LoVo (cell line): Measurements from ENCODE around the gene ANAPC10.
"Not testable (repeated sequence)": the region's sequence is repeated elsewhere in the genome, so short reads cannot be mapped to it uniquely, and the experiment has no call there.

Experiments
- DNase-seq: peaks from one replicate; pipeline ENCODE4 v3.0.0-alpha.2; 2016; ENCODE audit warnings: low spot score

The ANAPC10 gene, protein sequence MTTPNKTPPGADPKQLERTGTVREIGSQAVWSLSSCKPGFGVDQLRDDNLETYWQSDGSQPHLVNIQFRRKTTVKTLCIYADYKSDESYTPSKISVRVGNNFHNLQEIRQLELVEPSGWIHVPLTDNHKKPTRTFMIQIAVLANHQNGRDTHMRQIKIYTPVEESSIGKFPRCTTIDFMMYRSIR

DNA sequence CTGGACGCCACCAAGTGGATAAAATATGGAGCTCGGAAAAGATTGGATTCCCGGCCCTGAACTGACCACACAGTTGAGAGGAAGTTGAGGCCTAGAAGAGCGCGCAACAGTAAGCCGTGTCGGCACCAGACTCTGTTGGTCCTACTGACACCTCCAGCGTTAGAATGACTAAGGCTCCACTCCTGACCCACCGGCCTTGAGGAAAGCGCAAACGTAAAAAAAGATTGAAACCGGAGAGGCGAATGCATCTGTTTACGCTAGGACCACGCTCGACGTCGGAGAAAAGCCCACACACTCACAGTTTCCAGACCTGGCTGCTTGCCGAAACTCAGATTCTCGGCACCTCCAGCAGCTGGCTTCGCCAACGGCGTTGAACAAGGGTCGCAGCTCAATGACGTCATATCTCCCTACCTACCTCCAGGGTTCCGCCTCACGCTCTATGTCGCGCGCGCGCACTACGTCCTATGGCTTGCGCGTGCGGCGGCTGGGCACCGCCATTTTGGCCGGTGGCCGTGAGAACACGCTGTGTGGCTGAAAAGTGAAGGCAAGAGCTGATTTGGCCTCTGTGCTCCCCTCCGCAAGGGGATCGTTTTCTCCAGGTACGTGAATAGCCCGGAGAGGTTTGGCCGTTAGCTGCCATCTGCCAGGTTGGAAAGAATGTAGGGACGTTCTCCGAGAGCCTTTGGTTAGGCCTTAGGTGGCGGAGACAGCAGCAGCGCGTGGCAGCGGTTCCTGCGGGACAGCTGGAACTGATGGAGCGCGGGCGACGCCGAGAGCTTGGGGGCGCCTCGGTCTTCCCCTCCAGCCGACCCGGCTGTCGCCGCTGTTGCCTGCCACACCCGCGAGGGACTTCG, at the start of gene ANAPC10, which contains the start of gene ABCE1:
Gene ANAPC10 (minus strand): TSS at position 376 of the 854 bp plus-strand sequence. CDS start 2,097 bp downstream, outside the sequence.
Gene ABCE1 (plus strand): TSS at position 491 of the 854 bp plus-strand sequence. CDS start 6,102 bp downstream, outside the sequence.
- peak; percentile 98 for DNase-seq

DNA sequence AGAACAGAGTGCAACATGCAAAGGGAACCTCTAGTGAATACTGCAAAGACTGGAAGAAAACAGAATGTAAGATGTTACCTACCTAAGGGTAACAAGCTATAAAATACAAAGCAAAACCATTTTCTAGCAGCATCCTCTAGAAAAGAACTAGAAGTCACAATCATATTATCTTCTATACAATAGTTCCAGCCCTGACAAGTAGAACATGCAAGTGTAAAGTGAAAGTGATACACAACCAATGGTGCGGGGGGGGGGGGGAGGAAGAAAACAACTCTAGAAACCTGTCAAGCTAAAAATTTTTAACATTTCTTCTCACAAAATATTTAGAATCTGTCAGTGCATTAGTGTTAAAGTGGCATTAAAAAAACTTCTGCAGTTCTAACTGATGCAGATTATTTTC, 38.2 kb upstream of the ANAPC10 start:
- not testable (repeated sequence) for DNase-seq

DNA sequence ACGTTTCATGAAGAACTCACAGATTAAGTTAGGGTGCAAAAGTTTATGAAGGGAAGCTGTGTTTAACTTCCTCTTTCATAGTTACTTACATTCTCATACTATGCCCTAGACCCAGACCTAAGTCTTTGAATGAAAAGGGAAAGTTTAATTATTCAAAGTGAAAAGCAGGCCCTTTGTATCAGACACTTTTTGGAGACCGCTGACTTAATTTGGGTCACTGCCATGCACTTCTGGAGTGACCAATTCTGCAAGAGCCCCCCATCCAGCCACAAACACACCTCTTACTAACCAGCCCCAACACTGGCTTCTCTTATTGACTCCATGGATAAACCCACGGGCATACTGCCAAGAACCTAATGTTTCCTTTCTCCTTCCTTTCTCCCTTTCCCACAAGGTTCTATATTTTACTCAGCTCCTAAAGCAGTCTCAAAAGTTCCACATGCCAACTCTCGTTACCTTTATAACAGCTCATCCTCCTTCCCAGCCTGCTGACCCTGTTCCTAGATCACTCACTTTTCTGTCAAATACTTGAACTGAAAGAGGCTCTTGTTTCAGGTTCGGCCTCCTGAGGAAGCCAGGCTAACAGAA, 34.6 kb upstream of the ANAPC10 start:
- DNase-seq, result no peak

DNA sequence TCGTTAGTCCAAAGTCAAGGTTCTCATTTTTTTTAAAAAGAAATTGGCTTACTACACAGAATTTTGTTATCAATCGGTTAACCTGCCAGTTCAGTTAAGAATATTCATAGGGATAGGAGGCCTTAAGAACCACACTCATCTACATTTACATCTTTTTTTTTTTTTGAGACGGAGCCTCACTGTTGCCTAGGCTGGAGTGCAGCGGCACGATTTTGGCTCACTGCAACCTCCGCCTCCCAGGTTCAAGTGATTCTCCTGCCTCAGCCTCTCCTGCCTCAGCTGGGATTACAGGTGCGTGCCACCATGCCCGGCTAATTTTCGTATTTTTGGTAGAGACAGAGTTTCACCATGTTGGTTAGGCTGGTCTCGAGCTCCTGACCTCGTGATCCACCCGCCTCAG, 33.9 kb upstream of the ANAPC10 start:
- DNase-seq, result no peak

DNA sequence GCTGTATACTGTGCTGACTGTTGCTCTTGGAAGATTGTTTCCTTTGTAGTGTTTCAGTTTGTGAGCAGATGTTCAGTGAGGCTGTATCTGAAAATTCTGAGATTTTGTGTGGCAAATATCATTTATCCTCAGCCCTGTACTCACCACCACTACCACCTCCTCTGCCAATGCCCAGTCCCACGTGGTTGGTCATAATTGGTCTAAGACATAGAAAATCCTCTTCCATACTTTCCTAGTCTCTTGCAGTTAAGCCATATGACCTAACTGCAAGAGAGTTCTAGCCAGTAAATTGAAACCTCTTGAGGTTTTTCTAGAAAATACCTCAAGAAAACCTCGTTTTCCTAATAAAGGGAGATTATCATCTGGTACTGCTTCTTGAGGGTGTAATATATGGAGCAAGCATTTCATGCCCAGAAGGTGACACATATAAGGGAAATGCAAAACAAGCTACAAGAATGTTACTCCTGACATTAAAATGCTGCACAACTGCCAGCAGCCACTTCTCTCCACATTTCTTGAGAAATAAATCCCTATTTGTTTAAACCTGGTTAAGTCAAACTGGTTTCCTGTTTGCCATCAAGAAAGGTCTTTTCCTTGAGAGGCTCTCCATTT, 32.9 kb upstream of the ANAPC10 start:
- DNase-seq, result no peak

DNA sequence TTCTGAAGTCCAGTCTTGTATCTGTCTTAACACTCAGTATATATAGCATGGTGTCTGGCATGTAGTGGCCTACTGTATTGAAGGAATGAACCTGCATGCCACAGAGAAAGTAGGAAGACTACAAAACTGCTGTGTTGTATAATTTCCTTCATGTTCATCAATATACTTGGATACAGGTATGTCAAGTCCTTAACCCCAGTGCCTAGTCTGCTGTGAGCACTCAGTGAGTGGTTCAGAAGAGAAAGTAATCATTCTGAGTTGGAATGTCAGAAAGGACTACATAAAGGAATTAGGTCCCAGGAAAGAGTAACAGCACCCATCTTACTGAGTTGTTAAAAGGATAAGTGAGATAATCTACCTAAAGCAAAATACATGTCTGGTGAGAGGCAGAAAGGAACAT, 32.1 kb upstream of the ANAPC10 start:
- no peak for DNase-seq

DNA sequence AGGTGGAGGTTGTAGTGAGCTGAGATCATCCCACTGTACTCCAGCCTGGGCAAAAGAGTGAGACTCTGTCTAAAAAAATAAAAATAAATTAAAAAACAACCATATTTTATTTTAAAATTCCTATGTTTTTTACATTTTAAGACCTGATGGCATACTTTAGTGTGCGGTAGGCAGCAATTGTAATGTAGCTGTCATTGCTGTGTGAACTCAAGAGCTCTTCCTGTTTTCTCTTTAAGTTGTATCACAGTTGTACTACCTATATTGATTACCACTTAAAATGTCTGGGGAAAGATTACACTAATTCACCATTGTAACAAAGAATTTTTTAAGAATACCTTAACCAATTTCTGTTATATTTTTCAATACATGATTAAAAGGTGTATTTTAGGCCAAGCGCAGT, 27.4 kb upstream of the ANAPC10 start:
- no peak for DNase-seq

DNA sequence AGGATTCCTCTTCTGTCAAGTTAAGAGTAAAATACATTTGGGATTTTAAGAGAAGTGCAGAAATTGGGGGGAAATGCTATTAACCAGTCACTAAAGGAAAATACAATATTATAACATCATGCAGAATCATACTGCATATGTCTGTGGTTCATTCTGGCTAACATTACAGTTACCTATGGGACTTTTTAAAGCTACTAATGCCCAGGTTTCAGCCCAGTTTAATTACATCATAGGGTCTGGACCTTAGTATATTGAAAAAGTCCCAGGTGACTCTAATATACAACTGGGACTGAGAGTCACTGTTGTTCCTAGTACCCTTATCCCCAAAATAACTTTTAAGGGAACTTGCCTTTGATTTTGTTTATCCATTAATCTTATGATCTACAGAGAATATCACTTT, 10.1 kb upstream of the ANAPC10 start:
- no peak for DNase-seq

DNA sequence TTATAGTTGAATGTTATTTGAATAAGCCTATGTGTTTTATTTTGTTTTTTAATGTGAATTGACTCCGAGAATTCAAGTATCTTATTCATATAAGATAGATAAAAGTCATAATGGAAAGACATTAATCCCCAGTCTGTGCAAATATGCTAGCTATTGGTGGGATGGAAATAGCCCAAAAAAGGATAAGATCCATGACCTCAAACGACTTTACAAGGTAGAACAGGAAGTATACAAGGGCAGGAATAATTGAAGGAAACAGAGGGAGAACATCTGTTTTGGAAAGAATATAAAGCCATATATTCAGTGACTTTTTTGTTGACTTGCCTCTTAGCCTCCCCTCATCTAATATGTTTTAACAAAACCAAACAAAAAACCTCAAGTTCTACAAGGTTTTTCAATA, 9.1 kb upstream of the ANAPC10 start:
- no peak for DNase-seq

DNA sequence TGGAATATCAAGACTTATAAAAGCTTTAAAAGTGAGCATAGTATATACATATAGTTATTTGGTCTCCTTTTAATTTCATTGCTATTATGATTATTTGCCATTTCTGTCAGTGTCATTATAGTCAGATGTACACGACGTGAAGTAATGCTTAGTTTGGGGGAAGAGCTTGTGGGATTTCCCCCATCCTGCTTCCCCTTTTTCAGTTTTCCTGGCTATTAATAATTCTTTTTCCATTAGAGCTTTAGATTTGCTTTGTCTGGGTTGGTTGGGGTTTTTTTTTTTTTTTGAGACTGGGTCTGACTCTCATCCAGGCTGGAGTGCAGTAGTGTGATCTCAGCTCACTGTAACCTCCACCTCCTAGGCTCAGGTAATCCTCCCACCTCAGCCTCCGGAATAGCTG, 5.5 kb upstream of the ANAPC10 start:
- DNase-seq, result no peak

DNA sequence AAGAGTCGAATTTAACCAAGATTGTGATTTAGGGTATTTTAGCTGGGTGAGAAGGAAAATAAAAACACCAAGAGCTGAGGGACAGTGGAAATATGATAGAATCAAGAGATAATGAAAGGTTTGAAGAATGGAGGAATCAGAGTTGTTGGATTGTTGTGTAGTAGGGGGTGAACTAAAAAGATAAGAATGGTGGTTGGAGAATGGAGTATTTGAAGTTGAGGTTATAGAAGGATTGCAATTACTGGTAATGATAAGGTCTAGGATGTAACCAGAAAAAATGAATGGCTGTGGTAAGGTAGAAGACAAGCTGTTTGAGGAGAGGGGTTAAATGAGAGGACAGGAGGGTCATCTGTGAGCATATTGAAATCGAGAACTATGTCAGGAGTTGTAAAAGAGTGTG, 4.6 kb upstream of the ANAPC10 start:
- no peak for DNase-seq

DNA sequence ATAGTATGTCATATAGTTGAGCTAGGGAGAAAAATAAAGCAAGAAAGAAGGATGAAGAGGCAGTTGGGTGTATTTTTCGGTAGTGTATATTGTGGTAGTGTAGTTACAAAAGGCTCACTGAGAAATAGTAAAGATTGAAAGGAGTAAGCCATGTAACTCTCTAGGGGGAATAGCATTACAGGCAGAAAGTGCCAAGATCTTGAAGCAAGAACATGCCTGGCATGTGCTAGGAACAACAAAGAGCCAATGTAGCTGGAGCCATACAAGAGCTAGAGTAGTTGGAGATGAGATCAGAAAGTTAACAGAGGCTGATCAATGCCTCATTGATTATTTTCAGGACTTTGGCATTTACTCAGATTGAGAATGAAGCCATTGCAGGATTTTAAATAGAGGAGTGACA, 3.1 kb upstream of the ANAPC10 start:
- DNase-seq, result no peak

DNA sequence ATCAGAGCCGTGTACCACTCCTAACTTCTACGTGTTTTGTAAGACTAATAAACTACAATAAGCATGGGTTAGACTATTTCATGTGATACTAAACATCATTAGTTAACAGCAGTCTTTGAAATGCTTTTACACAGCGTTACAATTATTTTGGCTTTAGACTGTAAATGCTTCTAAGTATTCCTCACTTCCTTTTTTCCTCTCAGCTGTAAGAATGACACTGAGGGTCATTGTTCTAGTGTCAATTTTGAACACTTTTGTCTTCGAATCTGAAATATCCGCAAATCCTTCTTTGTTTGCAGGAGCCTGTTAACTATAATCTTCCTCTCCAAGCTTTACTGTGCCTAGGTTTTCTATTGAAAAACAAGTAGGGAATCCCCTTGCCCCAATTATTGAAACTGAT, 1.7 kb upstream of the ANAPC10 start:
- DNase-seq, result no peak

DNA sequence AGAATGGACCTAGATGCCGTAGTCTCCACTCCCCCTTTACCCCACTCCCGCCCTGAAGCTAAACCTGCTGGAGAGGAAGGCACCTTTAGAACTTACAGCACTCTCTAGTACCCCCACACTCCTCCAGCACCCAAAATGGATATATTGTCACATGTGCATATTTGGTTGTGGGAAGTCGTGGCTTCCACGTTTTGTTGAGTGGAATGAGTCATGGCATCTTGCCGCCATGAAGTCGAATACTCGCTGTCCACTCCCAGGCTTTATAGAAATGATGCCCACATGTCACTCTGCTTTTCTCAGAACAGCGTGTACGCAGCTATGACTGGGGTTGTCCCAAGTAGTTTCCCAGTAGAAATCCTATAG, 660 bp upstream of the ANAPC10 start:
- DNase-seq, result peak; percentile 59

DNA sequence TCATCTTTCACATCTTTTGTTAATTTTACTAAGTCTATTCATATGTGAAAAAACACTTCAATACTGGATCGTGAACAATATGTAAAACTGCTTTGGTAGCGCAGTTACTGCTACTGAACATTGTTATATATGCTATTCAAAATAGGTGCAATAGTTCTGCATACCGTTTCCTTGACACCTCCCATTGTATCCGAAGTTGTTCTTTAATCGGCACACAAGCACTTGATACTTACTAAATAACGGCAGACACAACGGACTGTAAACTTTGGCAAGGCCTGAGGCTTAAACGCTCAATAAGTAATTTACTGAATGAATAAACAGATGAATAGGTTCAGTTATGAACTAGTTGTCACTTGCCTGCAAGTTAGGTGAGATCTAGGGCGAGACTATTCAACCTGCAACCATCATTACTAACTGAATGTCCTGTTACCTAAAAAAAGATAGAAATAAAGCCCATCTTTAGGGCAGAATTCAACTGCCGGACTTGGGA, 620 bp downstream of the ANAPC10 start:
- no peak for DNase-seq

DNA sequence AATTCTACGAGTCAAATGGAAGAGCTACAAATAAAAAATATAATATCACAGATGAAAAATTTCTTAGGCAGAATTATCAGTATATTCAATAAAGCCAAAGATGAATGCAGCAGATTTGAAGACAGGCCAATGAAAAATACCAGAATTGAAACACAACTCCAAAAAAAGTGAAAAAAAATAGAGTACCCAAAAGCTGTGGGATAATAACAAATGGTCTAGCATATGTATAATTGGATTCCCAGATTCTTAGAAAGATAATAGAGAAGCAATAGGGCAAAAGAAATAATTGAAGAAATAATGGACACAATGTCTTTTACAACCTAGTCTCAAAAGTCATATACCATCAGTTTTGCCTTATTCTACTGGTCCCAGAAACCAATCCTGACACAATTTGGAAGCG, 4.4 kb downstream of the ANAPC10 start:
- DNase-seq, result no peak

DNA sequence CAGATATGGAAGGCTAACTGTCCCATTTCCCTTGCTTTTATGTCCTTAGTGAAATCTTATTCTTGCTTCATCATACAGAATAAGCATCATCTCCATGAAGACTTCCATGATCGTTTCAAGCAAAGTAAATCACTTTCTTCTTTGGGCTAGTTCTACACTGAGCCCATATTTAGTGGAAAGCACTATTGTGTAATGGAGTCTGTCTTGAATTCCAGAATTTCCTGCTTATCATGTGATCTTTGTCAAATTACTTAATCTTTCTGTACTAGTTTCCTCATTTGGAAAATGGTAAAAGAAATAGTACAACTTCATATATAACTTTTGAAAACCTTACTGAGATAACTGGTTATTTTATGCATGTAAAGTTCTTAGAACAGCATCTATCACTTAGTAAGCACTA, 7.6 kb downstream of the ANAPC10 start:
- DNase-seq, result no peak

DNA sequence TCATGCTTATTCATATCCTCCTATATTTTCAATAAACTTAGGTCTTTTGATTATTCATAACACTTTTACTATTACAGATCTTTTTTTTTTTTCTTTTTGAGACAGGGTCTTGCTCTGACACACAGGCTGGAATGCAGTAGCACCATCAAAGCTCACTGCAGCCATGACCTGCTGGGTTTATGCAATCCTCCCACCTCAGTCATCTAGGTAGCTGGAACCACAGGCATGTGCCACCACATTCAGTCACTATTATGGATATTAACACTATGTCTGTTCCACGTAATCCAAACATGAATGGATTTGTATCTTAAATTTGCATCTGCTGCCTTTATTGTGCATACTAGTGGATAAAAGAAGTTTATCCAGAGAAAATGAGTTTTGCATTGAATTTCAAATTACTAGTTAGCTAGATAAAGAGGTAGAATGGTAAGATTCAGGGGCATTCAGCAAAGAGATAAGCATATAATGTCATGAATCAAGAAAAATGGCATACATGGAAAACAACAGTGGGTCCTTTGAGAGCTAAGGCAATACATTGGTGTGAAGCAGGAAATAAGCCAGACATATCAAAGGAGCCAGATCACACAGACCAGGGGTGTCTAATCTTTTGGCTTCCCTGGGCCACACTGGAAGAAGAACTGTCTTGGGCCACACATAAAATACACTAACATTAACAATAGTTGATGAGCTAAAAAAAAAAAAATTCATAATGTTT, 13.9 kb downstream of the ANAPC10 start:
- no peak for DNase-seq

DNA sequence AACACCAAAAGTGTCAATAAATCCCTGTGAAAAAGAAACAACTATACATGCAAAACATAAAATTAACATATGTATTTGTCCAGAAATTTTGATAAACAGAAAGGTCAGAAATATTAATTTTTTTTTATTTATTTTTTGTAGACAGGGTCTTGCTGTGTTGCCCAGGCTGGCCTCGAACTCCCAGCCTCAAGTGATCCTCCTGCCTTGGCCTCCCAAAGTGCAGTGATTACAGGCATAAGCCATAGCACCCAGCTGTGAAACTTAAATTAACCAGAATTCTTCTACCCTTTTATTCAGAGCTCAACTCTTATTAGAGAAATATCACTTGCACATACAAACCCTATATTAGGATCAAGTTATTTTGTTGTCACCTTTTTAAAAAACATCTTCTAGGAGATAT, 16.2 kb downstream of the ANAPC10 start:
- no peak for DNase-seq

DNA sequence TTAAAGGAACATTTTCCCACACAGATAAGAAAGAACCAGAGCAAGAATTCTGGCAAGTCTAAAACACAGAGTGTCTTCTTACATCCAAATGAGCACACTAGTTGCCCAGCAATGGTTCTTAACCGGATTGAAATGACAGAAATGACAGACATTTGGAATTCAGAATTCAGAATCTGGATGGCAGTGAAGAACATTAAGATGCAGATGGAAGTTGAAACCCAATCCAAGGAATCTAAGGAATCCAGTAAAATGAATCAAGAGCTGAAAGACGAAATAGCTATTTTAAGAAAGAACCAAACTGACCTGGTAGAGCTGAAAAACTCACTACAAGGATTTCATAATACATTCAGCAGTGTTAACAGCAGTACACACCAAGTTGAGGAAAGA, 21.5 kb downstream of the ANAPC10 start:
- no peak for DNase-seq

DNA sequence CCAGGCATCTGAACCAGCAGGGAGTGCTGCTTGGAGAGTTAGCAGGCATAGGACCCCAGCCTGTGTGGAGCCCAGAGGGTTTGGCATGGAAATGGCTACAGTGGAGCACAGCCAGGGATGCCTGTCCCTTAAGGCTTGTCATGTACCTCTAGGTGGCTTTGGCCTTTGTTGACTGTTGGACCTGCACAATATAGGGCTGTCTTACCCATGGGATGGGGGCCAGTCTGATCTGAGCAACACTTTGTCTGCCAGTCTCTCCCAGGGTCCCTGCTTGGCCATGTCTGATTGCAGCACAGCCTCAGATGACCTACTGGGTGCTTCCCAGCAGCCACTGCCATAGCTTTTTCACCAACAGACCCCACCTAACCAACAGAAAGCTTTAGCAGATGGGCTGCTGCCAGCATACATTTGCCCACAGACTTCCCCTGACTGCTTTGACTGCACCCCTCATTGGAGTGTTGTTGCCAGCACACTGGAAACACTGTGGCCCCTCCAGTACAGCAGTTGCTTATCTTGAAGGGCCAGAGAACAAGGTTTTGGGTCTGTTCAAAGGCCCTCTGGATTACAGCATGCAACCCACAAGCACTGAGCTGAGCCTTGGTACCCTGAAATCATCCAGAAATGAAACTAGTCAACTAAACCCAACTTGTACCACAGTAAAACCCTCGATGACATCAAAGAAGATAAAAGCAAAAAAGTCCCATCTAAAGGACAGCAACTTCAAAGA, 22.1 kb downstream of the ANAPC10 start:
- no peak for DNase-seq
